GM23338 (cell line): ENCODE measurements around the gene CD302. TPM values are rescaled to one million over a fixed set of nuclear protein-coding genes. Genes with fewer than 3 reads are reported as not detected.

ENCODE experiments used
- ATAC-seq: fragments of 200-7000 bp; cut with Tn5 transposase; 3 replicates; pipeline ENCODE4 v1.9.1; 2020
- DNase-seq: peaks from one replicate; pipeline ENCODE4 v3.0.0-alpha.2; 2015; ENCODE audit warnings: low spot score
- H2AFZ ChIP-seq: fragments of 200-600 bp; sonication (generic); 2 replicates; pipeline ENCODE4 v1.8.0; 2016; ENCODE audit warnings: antibody characterized with exemption, mild to moderate bottlenecking, moderate library complexity
- H3F3A ChIP-seq: fragments of 200-600 bp; sonication (generic); replicated peaks from 2 replicates; pipeline ENCODE4 v1.8.0; 2017; ENCODE audit warnings: antibody characterized with exemption, mixed run types, low read depth
- H3K27ac ChIP-seq: fragments of 200-600 bp; sonication (generic); 2 replicates; pipeline ENCODE4 v1.6.1; 2016; ENCODE audit warnings: low read depth
- H3K27me3 ChIP-seq: fragments of 200-600 bp; sonication (generic); 2 replicates; pipeline ENCODE4 v1.8.0; 2016; ENCODE audit warnings: mild to moderate bottlenecking, mixed run types, moderate library complexity; ENCODE audit not compliant: insufficient read depth
- H3K36me3 ChIP-seq: fragments of 200-600 bp; sonication (generic); 2 replicates; pipeline ENCODE4 v1.8.0; 2016; ENCODE audit warnings: mild to moderate bottlenecking; ENCODE audit not compliant: insufficient read depth
- H3K4me1 ChIP-seq: fragments of 200-600 bp; sonication (generic); 2 replicates; pipeline ENCODE4 v1.8.0; 2016; ENCODE audit warnings: mild to moderate bottlenecking, moderate library complexity; ENCODE audit not compliant: insufficient read depth
- H3K4me2 ChIP-seq: fragments of 200-600 bp; sonication (generic); 2 replicates; pipeline ENCODE4 v1.7.1; 2017; ENCODE audit warnings: mixed run types
- H3K4me3 ChIP-seq: fragments of 200-600 bp; sonication (generic); 2 replicates; pipeline ENCODE4 v1.6.1; 2016; ENCODE audit warnings: mixed run types
- H3K79me2 ChIP-seq: fragments of 200-600 bp; sonication (generic); replicated peaks from 2 replicates; pipeline ENCODE4 v1.8.0; 2017; ENCODE audit warnings: mild to moderate bottlenecking; ENCODE audit not compliant: insufficient read depth
- H3K9me2 ChIP-seq: fragments of 200-600 bp; sonication (generic); 2 replicates; pipeline ENCODE4 v1.8.0; 2017; ENCODE audit not compliant: insufficient read depth
- H4K20me1 ChIP-seq: fragments of 200-600 bp; sonication (generic); replicated peaks from 2 replicates; pipeline ENCODE4 v1.8.0; 2017; ENCODE audit warnings: mild to moderate bottlenecking; ENCODE audit not compliant: insufficient read depth
- H3K27ac Mint-ChIP-seq: 2 replicates; pipeline ENCODE4 v1.8.0; 2020; ENCODE audit warnings: inconsistent platforms, mild to moderate bottlenecking, moderate library complexity, mixed read lengths
- H3K27me3 Mint-ChIP-seq: 3 replicates; pipeline ENCODE4 v1.8.0; 2022; ENCODE audit warnings: low read depth, mild to moderate bottlenecking, moderate library complexity, mixed read lengths, inconsistent platforms; ENCODE audit not compliant: insufficient read depth, poor library complexity
- H3K36me3 Mint-ChIP-seq: 3 replicates; pipeline ENCODE4 v1.8.0; 2021; ENCODE audit warnings: low read depth, mild to moderate bottlenecking, inconsistent platforms, moderate library complexity, mixed read lengths
- H3K4me1 Mint-ChIP-seq: 3 replicates; pipeline ENCODE4 v1.8.0; 2020; ENCODE audit warnings: mild to moderate bottlenecking, inconsistent platforms, mixed read lengths
- H3K4me3 Mint-ChIP-seq: 3 replicates; pipeline ENCODE4 v1.8.0; 2021; ENCODE audit warnings: moderate library complexity, mild to moderate bottlenecking, inconsistent platforms, mixed read lengths
- H3K9me3 Mint-ChIP-seq: 3 replicates; pipeline ENCODE4 v1.8.0; 2020; ENCODE audit warnings: moderate library complexity, mild to moderate bottlenecking, inconsistent platforms, mixed read lengths
- CREB1 ChIP-seq: fragments of 250-450 bp; sonication (Bioruptor Pico); IDR thresholded peaks from 2 replicates; pipeline ENCODE4 v1.5.0; 2020; ENCODE audit warnings: low read depth, mild to moderate bottlenecking, moderate library complexity
- EZH2 ChIP-seq: fragments of 200-600 bp; sonication (generic); IDR thresholded peaks from one replicate; pipeline ENCODE4 v1.8.0; 2017; ENCODE audit warnings: antibody characterized with exemption, mild to moderate bottlenecking, low read depth; ENCODE audit not compliant: unreplicated experiment
- EZH2phosphoT487 ChIP-seq: fragments of 200-600 bp; sonication (generic); IDR thresholded peaks from one replicate; pipeline ENCODE4 v1.8.1; 2018; ENCODE audit warnings: antibody characterized with exemption; ENCODE audit not compliant: unreplicated experiment
- JUNB ChIP-seq: IDR thresholded peaks from one replicate; pipeline ENCODE4 v1.6.1; 2016; ENCODE audit warnings: antibody characterized with exemption; ENCODE audit not compliant: unreplicated experiment
- NANOG ChIP-seq: IDR thresholded peaks from 2 replicates; pipeline ENCODE4 v1.6.1; 2016; ENCODE audit warnings: antibody characterized with exemption, borderline replicate concordance
- POLR2AphosphoS5 ChIP-seq: IDR thresholded peaks from 2 replicates; pipeline ENCODE4 v1.6.1; 2016; ENCODE audit warnings: antibody characterized with exemption, low read depth
- STAT1 ChIP-seq: IDR thresholded peaks from one replicate; pipeline ENCODE4 v1.6.1; 2016; ENCODE audit warnings: antibody characterized with exemption; ENCODE audit not compliant: unreplicated experiment
- ZNF114 ChIP-seq: fragments of 250-450 bp; sonication (Bioruptor Pico); IDR thresholded peaks from 2 replicates; pipeline ENCODE4 v1.5.0; 2020; ENCODE audit warnings: mild to moderate bottlenecking, moderate library complexity
- ZNF331 ChIP-seq: fragments of 250-450 bp; sonication (Bioruptor Pico); IDR thresholded peaks from 2 replicates; pipeline ENCODE4 v1.5.0; 2020; ENCODE audit warnings: low read depth, mild to moderate bottlenecking, moderate library complexity
- polyA plus RNA-seq: library from polyadenylated mRNA; unstranded; fragments of >200 nt; fragmentation: Nextera tagmentation; extraction: Ambion mirVana; gene quantifications from 2 replicates; pipeline ENCODE4 v1.2.1, GENCODE V29; 2016
- total RNA-seq: library from RNA; depleted of rRNA; stranded (reverse); fragments of >200 nt; shearing (Covaris generic); gene quantifications from 2 replicates; pipeline ENCODE4 v1.2.3, GENCODE V29; 2014
- TF ChIP-seq, protein P1 (sequence below): fragments of 250-450 bp; sonication (Bioruptor Pico); IDR thresholded peaks from 2 replicates; pipeline ENCODE4 v1.5.0; 2020; ENCODE audit warnings: mild to moderate bottlenecking, moderate library complexity
- TF ChIP-seq, protein P2 (sequence below), 2 experiments: fragments of 200-600 bp in 1 of 2; sonication (generic) in 1 of 2; conservative IDR thresholded peaks; 2 replicates each; pipeline versions ENCODE4 v1.5.1 to v1.6.1; 2016 to 2017; ENCODE audit warnings: antibody characterized with exemption in 2 of 2, low read depth in 2 of 2, mild to moderate bottlenecking in 2 of 2, moderate library complexity in 1 of 2
- TF ChIP-seq, protein P3 (sequence below): IDR thresholded peaks from 2 replicates; pipeline ENCODE4 v1.6.1; 2016; ENCODE audit warnings: antibody characterized with exemption
- TF ChIP-seq, protein P4 (sequence below): IDR thresholded peaks from one replicate; pipeline ENCODE4 v1.6.1; 2018; ENCODE audit warnings: antibody characterized with exemption; ENCODE audit not compliant: unreplicated experiment

Gene CD302
- total and polyA plus RNA-seq, 2 experiments from 2014 or later = 1.6 to 1.9 TPM

- H3K36me3 ChIP-seq = peaks cover 41% of the 10 kb centered on the region; the same call in 1 of the 2 replicates
- H3K27me3 ChIP-seq = no peaks in the 10 kb centered on the region
- ATAC-seq (no peak), DNase-seq (no peak)
- H2AFZ ChIP-seq = no peak overlapping the region
- no peaks in the 10 kb centered on the region for H3K9me2 ChIP-seq
- Mint-ChIP-seq H3K4me3 (no peak overlapping the region), H3K27ac (no peak overlapping the region), H3K27me3 (no peaks in the 10 kb centered on the region), H3K9me3 (no peaks in the 10 kb centered on the region), H3K4me1 (no peaks in the 10 kb centered on the region), H3K36me3 (peaks cover 64% of the 10 kb centered on the region)
- H3K79me2 ChIP-seq = peaks cover 9% of the 10 kb centered on the region
- no peaks in the 10 kb centered on the region for H3F3A ChIP-seq
- H3K4me2 ChIP-seq = no peak overlapping the region
- no peak for TF ChIP-seq POLR2AphosphoS5
- TF ChIP-seq, protein P1, sequence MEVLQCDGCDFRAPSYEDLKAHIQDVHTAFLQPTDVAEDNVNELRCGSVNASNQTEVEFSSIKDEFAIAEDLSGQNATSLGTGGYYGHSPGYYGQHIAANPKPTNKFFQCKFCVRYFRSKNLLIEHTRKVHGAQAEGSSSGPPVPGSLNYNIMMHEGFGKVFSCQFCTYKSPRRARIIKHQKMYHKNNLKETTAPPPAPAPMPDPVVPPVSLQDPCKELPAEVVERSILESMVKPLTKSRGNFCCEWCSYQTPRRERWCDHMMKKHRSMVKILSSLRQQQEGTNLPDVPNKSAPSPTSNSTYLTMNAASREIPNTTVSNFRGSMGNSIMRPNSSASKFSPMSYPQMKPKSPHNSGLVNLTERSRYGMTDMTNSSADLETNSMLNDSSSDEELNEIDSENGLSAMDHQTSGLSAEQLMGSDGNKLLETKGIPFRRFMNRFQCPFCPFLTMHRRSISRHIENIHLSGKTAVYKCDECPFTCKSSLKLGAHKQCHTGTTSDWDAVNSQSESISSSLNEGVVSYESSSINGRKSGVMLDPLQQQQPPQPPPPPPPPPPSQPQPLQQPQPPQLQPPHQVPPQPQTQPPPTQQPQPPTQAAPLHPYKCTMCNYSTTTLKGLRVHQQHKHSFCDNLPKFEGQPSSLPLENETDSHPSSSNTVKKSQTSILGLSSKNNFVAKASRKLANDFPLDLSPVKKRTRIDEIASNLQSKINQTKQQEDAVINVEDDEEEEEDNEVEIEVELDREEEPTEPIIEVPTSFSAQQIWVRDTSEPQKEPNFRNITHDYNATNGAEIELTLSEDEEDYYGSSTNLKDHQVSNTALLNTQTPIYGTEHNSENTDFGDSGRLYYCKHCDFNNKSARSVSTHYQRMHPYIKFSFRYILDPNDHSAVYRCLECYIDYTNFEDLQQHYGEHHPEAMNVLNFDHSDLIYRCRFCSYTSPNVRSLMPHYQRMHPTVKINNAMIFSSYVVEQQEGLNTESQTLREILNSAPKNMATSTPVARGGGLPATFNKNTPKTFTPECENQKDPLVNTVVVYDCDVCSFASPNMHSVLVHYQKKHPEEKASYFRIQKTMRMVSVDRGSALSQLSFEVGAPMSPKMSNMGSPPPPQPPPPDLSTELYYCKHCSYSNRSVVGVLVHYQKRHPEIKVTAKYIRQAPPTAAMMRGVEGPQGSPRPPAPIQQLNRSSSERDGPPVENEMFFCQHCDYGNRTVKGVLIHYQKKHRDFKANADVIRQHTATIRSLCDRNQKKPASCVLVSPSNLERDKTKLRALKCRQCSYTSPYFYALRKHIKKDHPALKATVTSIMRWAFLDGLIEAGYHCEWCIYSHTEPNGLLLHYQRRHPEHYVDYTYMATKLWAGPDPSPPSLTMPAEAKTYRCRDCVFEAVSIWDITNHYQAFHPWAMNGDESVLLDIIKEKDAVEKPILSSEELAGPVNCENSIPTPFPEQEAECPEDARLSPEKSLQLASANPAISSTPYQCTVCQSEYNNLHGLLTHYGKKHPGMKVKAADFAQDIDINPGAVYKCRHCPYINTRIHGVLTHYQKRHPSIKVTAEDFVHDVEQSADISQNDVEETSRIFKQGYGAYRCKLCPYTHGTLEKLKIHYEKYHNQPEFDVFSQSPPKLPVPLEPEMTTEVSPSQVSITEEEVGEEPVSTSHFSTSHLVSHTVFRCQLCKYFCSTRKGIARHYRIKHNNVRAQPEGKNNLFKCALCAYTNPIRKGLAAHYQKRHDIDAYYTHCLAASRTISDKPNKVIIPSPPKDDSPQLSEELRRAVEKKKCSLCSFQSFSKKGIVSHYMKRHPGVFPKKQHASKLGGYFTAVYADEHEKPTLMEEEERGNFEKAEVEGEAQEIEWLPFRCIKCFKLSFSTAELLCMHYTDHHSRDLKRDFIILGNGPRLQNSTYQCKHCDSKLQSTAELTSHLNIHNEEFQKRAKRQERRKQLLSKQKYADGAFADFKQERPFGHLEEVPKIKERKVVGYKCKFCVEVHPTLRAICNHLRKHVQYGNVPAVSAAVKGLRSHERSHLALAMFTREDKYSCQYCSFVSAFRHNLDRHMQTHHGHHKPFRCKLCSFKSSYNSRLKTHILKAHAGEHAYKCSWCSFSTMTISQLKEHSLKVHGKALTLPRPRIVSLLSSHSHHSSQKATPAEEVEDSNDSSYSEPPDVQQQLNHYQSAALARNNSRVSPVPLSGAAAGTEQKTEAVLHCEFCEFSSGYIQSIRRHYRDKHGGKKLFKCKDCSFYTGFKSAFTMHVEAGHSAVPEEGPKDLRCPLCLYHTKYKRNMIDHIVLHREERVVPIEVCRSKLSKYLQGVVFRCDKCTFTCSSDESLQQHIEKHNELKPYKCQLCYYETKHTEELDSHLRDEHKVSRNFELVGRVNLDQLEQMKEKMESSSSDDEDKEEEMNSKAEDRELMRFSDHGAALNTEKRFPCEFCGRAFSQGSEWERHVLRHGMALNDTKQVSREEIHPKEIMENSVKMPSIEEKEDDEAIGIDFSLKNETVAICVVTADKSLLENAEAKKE (CRISPR knock-in tag) = no peak
- no peak for TF ChIP-seq JUNB
- TF ChIP-seq, protein P2, sequence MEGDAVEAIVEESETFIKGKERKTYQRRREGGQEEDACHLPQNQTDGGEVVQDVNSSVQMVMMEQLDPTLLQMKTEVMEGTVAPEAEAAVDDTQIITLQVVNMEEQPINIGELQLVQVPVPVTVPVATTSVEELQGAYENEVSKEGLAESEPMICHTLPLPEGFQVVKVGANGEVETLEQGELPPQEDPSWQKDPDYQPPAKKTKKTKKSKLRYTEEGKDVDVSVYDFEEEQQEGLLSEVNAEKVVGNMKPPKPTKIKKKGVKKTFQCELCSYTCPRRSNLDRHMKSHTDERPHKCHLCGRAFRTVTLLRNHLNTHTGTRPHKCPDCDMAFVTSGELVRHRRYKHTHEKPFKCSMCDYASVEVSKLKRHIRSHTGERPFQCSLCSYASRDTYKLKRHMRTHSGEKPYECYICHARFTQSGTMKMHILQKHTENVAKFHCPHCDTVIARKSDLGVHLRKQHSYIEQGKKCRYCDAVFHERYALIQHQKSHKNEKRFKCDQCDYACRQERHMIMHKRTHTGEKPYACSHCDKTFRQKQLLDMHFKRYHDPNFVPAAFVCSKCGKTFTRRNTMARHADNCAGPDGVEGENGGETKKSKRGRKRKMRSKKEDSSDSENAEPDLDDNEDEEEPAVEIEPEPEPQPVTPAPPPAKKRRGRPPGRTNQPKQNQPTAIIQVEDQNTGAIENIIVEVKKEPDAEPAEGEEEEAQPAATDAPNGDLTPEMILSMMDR (conservative IDR thresholded peaks at IDR 0.05; ENCODE audit: low read depth in 2 of 2) = no peak
- no peak for TF ChIP-seq EZH2phosphoT487
- no peak for TF ChIP-seq ZNF331
- no peak for TF ChIP-seq EZH2
- no peak for TF ChIP-seq NANOG
- no peak for TF ChIP-seq STAT1
- TF ChIP-seq, protein P3, sequence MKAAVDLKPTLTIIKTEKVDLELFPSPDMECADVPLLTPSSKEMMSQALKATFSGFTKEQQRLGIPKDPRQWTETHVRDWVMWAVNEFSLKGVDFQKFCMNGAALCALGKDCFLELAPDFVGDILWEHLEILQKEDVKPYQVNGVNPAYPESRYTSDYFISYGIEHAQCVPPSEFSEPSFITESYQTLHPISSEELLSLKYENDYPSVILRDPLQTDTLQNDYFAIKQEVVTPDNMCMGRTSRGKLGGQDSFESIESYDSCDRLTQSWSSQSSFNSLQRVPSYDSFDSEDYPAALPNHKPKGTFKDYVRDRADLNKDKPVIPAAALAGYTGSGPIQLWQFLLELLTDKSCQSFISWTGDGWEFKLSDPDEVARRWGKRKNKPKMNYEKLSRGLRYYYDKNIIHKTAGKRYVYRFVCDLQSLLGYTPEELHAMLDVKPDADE = no peak
- TF ChIP-seq ZNF114 (CRISPR knock-in tag) = no peak
- no peak for TF ChIP-seq CREB1
- TF ChIP-seq, protein P4, sequence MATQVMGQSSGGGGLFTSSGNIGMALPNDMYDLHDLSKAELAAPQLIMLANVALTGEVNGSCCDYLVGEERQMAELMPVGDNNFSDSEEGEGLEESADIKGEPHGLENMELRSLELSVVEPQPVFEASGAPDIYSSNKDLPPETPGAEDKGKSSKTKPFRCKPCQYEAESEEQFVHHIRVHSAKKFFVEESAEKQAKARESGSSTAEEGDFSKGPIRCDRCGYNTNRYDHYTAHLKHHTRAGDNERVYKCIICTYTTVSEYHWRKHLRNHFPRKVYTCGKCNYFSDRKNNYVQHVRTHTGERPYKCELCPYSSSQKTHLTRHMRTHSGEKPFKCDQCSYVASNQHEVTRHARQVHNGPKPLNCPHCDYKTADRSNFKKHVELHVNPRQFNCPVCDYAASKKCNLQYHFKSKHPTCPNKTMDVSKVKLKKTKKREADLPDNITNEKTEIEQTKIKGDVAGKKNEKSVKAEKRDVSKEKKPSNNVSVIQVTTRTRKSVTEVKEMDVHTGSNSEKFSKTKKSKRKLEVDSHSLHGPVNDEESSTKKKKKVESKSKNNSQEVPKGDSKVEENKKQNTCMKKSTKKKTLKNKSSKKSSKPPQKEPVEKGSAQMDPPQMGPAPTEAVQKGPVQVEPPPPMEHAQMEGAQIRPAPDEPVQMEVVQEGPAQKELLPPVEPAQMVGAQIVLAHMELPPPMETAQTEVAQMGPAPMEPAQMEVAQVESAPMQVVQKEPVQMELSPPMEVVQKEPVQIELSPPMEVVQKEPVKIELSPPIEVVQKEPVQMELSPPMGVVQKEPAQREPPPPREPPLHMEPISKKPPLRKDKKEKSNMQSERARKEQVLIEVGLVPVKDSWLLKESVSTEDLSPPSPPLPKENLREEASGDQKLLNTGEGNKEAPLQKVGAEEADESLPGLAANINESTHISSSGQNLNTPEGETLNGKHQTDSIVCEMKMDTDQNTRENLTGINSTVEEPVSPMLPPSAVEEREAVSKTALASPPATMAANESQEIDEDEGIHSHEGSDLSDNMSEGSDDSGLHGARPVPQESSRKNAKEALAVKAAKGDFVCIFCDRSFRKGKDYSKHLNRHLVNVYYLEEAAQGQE = no peak
- no peaks in the 10 kb centered on the region for H3K4me1 ChIP-seq
- peaks cover 7% of the 10 kb centered on the region; the same call in 1 of the 2 replicates for H4K20me1 ChIP-seq
- no peak overlapping the region for H3K4me3 ChIP-seq
- H3K27ac ChIP-seq = no peak overlapping the region
Observed at GRCh38 chr2:159762075-159762474, 35.9 kb downstream of the CD302 start.
